Spleen (tissue), 11 donors: Measurements from ENCODE around the gene GLIS1. TPM values are rescaled to one million over a fixed set of nuclear protein-coding genes. Genes with fewer than 3 reads are reported as not detected.

ENCODE experiments used
- DNase-seq: peaks from one replicate; pipeline ENCODE4 v3.0.0-alpha.2; 2020
- H3K27ac ChIP-seq, 8 donors: fragments of 200-600 bp; sonication (generic) in 7 of 8; 1 replicate in 4 of 8; 2 replicates in 4 of 8; pipeline versions ENCODE4 v1.5.0 to v1.8.0; 2016 to 2021; ENCODE audit warnings: inconsistent platforms in 4 of 8, mild to moderate bottlenecking in 4 of 8, moderate library complexity in 1 of 8
- H3K27me3 ChIP-seq, 7 donors: fragments of 200-600 bp; sonication (generic) in 6 of 7; replicated peaks in 1 of 7; 1 replicate in 4 of 7; 2 replicates in 3 of 7; pipeline versions ENCODE4 v1.5.0 to v1.8.0; 2016 to 2021; ENCODE audit warnings: inconsistent platforms in 3 of 7, mild to moderate bottlenecking in 1 of 7
- H3K36me3 ChIP-seq, 6 donors: fragments of 200-600 bp; sonication (generic) in 5 of 6; 1 replicate in 4 of 6; 2 replicates in 2 of 6; pipeline versions ENCODE4 v1.5.0 to v1.8.0; 2016 to 2021; ENCODE audit warnings: inconsistent platforms in 2 of 6
- H3K4me1 ChIP-seq, 6 donors: fragments of 200-600 bp; sonication (generic) in 5 of 6; 1 replicate in 3 of 6; 2 replicates in 3 of 6; pipeline versions ENCODE4 v1.5.0 to v1.8.0; 2016 to 2021; ENCODE audit warnings: inconsistent platforms in 3 of 6
- H3K4me3 ChIP-seq, 8 donors: fragments of 200-600 bp; sonication (generic) in 7 of 8; 1 replicate in 4 of 8; 2 replicates in 4 of 8; pipeline versions ENCODE4 v1.5.0 to v1.8.0; 2016 to 2021; ENCODE audit warnings: inconsistent platforms in 4 of 8, mild to moderate bottlenecking in 4 of 8, moderate library complexity in 2 of 8
- H3K9me3 ChIP-seq, 8 donors: fragments of 200-600 bp; sonication (generic) in 7 of 8; 1 replicate in 4 of 8; 2 replicates in 4 of 8; pipeline versions ENCODE4 v1.5.0 to v1.8.0; 2016 to 2021; ENCODE audit warnings: inconsistent platforms in 4 of 8
- POLR2A ChIP-seq, 3 donors: fragments of 450-650 bp; IDR thresholded peaks; one replicate each; pipeline ENCODE4 v1.5.1; 2017; ENCODE audit warnings: antibody characterized with exemption in 3 of 3, mild to moderate bottlenecking in 1 of 3
- POLR2AphosphoS5 ChIP-seq, 3 donors: sonication (generic); formaldehyde crosslinking; IDR thresholded peaks; one replicate each; pipeline ENCODE4 v1.5.1; 2017; ENCODE audit warnings: antibody characterized with exemption in 3 of 3
- WGBS, 5 donors: extraction: QIAGEN DNeasy Blood & Tissue Kit in 3 of 5; methylation state at CpG; one replicate each; pipeline versions ENCODE4 v1.1.5 to v1.1.7; 2013 to 2018; 5-methylcytosine and 5-hydroxymethylcytosine counted together
- intact Hi-C: fragments of 100-400 bp; cut with DNase I; formaldehyde crosslinking; loops from one replicate; pipeline ENCODE4 v1.15.0; 2023; ENCODE audit warnings: low total_unique reads
- polyA plus RNA-seq, 3 donors: library from polyadenylated mRNA; stranded (reverse); fragments of 200-250 nt; gene quantifications; one replicate each; pipeline ENCODE4 v1.2.1, GENCODE V29; 2013
- total RNA-seq, 7 donors: library from RNA; depleted of rRNA in 3 of 7; stranded (reverse); fragments of >200 nt in 3 of 7; fragmentation: NEBNext Ultra II Directional in 4 of 7; extraction: Animal tissue kit (Norgen Biotek cat#: 25700) in 4 of 7; gene quantifications; one replicate each; pipeline versions ENCODE4 v1.1.0 to v1.2.1, GENCODE V29; 2016 to 2021
- TF ChIP-seq, protein P1 (sequence below), 11 experiments: fragments of 200-600 bp in 7 of 11; fragments of 450-650 bp in 4 of 11; sonication (generic) in 4 of 11; IDR thresholded peaks in 8 of 11; conservative IDR thresholded peaks in 3 of 11; 1 replicate in 7 of 11; 2 replicates in 4 of 11; pipeline versions ENCODE4 v1.4.0 to v1.8.0; 2016 to 2021; ENCODE audit warnings: antibody characterized with exemption in 11 of 11, inconsistent platforms in 4 of 11, mild to moderate bottlenecking in 1 of 11
- donor health status: healthy with polysubstance abuse.
- donor health status: DM: no; HTN: no; CAD: no; lungs with moderate emphysema.
- donor health status: DM: no; HTN: no; CAD: no.
- donor health status: Bipolar disorder and iron deficiency.
- donor health status: healthy.
- donor health status: DM: no; HTN: no; CAD: no.
- donor health status: DM: yes; HTN: yes; CAD: no.

GLIS1 gene
- total and polyA plus RNA-seq, 10 donors = 0.04 to 0.39 (median 0.26) TPM; not detected in 5

DNA sequence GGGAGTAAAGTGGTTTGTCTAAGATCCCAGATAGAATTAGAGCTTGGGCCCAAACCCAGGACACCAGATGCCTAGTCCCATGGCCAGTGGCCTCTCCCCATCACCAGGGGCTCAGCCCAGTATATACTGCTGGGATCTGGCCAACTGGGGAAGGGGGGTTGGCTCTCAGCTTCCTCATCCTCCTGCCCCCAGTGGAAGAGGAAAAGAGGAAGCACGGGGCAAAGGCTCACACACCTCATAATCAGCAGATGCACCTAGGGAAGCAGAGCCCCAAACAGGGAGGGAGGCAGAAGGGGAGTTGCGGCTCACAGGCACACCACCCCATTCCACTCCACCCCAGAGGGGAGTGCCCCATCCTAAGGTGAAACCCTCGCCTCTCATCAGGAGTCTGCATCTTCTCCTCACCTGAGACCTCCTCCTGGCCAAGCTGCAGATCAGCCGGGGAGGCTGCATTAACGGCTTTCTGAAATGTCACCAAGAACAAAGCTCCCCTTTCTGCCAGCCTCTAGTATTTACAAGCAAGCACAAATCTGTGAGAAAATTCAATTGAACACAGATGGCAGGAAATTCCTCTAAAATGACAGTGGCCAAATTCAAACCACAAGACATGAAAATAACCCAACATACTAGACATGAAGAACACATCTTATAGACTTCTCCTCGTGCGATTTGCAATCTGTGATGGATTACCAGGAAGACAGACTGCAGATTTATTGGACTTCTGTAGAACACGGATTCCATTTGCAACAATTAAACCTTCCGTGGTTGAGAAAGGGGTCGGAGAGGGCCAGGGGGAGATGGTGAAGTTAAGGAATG, 82.8 kb downstream of the GLIS1 start:
- peak; percentile 27 for DNase-seq
- Histone ChIP-seq H3K4me1 (no peaks in the 10 kb centered on the region), H3K27ac (no peak overlapping the region), H3K27me3 (peaks cover 0 to 16% (median 0%) of the 10 kb centered on the region in 7 donors), H3K9me3 (no peaks in the 10 kb centered on the region), H3K36me3 (no peaks in the 10 kb centered on the region), H3K4me3 (no peak overlapping the region)
- intact Hi-C loops = no loop called here
- TF ChIP-seq POLR2A (IDR thresholded peaks at IDR 0.05) = no peak
- TF ChIP-seq POLR2AphosphoS5 (IDR thresholded peaks at IDR 0.05) = no peak
- TF ChIP-seq, protein P1, sequence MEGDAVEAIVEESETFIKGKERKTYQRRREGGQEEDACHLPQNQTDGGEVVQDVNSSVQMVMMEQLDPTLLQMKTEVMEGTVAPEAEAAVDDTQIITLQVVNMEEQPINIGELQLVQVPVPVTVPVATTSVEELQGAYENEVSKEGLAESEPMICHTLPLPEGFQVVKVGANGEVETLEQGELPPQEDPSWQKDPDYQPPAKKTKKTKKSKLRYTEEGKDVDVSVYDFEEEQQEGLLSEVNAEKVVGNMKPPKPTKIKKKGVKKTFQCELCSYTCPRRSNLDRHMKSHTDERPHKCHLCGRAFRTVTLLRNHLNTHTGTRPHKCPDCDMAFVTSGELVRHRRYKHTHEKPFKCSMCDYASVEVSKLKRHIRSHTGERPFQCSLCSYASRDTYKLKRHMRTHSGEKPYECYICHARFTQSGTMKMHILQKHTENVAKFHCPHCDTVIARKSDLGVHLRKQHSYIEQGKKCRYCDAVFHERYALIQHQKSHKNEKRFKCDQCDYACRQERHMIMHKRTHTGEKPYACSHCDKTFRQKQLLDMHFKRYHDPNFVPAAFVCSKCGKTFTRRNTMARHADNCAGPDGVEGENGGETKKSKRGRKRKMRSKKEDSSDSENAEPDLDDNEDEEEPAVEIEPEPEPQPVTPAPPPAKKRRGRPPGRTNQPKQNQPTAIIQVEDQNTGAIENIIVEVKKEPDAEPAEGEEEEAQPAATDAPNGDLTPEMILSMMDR (IDR thresholded peaks at IDR 0.05 in 8 of 11, conservative IDR thresholded peaks at IDR 0.05 in 3 of 11) = no peak
- 26 to 40% (median 35%) methylated on average over 9 to 10 of the region's 10 CpGs for WGBS, 5 donors

DNA sequence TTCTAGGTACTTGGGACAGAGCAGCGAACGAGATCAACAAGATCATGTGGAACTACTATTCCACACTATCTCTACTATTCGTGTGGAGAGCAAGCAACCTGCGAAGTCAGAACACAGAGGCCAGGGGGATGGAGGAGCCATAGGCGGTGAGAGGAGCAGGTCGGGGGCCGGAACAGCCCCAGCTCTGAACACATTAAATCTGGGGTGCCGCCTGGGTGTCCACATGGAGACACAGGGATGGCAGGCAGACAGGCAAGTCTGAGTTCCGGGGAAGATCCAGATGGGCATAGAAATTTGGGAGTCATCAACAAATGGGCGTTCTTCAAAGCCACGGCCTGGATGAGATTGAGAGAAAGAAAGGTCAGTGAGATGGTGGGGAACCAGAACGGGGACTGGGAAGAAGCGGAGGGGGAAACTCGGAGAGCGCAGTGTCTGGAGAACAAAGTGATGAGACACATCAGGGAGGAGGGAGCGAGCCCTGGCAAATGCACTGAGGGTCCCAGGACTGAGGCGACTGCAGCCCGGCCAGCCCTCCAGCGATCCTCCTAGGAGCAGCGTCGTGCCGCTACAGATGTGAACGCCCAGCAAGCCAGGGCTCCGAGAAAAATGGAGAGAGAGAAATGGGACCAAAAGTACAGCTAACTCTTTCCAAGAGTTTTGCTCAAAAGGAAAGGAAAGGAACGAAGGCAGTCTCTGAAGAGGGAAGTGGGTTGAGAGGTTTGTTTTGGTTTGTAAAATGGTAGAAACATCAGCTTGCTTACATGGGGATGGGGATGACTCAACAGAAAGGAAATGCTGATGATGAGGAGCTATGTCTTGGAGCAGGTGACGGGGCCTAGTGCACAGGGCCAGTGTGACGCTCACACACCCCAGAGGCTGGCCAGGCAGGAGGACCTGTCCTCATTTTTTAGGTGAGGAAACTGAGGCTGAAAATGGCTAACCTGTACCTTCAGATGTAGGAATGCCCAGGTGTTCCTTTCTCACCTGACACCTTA, 84.5 kb downstream of the GLIS1 start:
- Histone ChIP-seq H3K9me3 (no peaks in the 10 kb centered on the region), H3K4me3 (no peak overlapping the region), H3K4me1 (no peaks in the 10 kb centered on the region), H3K36me3 (no peaks in the 10 kb centered on the region), H3K27ac (no peak overlapping the region), H3K27me3 (peaks cover 0 to 16% (median 0%) of the 10 kb centered on the region in 7 donors)
- intact Hi-C loops = no loop called here
- 75 to 91% (median 86%) methylated on average over 27 of the region's 27 CpGs for WGBS, 5 donors
- TF ChIP-seq POLR2A (IDR thresholded peaks at IDR 0.05) (no peak), POLR2AphosphoS5 (IDR thresholded peaks at IDR 0.05) (no peak)
- TF ChIP-seq, protein P1 (IDR thresholded peaks at IDR 0.05 in 8 of 11, conservative IDR thresholded peaks at IDR 0.05 in 3 of 11) = no peak
- peak; percentile 41 for DNase-seq

DNA sequence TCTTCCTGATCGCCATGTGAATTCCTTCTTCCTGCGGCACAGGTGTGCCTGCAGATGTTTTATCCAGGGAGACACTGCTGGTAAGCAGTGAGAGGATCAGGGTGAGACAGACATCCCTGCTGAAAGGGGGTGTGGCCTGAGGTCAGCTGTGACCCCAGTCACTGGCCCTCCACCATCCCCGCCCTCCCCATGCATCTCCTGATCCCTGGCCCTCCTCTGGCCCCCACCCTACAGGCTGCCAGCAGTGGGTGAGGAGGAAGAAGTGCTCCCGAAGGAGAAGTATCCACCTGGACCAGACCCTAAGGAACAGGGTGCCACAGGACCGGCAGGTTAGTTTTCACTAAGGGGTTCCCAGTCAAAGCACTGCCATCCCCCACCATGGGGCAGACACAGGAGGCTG, 85.3 kb downstream of the GLIS1 start:
- no peak for TF ChIP-seq POLR2AphosphoS5 (IDR thresholded peaks at IDR 0.05)
- TF ChIP-seq, protein P1 (IDR thresholded peaks at IDR 0.05 in 8 of 11, conservative IDR thresholded peaks at IDR 0.05 in 3 of 11) = no peak
- TF ChIP-seq POLR2A (IDR thresholded peaks at IDR 0.05) = no peak
- peak; percentile 43 for DNase-seq

More for the DNA sequence above, 85.3 kb downstream of the GLIS1 start:
- H3K36me3 ChIP-seq = no peaks in the 10 kb centered on the region
- H3K27me3 ChIP-seq = peaks cover 0 to 12% (median 0%) of the 10 kb centered on the region in 7 donors
- no peaks in the 10 kb centered on the region for H3K9me3 ChIP-seq
- intact Hi-C loops = no loop called here
- no peak overlapping the region for H3K4me3 ChIP-seq
- H3K27ac ChIP-seq = no peak overlapping the region
- no peaks in the 10 kb centered on the region for H3K4me1 ChIP-seq
- 80 to 94% (median 85%) methylated on average over 3 to 5 of the region's 5 CpGs for WGBS, 5 donors
